ENCODE results near the gene PDGFA.

DNA sequence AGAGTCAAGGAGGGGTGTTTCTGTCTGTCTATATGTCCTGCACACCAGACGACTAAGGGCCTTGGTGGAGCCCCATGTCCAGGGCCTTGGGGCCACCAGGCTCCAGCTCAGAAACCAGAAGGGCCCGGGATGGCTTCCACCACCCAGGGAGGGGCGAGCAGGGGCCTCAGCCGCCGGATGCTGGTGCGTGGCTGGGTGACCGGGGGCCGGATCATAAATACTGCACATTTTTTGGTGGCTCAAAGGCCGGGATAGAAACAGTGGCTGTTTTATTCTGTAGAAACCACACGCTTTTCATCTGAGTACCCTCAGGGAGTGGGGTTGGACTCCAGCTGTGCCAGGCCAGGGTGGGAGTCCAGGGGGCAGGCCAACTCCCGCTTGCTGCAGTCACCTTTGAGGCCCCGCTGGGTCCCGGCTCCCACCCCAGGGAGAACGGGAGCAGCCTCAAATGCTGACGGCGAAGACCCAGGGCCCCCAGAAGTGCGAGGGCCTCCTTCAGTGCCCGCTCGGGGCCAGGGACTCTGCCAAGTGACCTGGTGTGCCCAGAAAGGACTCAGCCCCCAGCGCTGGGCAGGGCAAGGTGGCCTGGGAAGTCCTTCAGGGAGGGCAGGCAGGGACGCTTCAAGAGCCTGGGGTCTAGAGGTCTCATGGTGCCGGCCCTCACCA lies 28.2 kb downstream of the PDGFA start:
- TF ChIP-seq, protein P1, sequence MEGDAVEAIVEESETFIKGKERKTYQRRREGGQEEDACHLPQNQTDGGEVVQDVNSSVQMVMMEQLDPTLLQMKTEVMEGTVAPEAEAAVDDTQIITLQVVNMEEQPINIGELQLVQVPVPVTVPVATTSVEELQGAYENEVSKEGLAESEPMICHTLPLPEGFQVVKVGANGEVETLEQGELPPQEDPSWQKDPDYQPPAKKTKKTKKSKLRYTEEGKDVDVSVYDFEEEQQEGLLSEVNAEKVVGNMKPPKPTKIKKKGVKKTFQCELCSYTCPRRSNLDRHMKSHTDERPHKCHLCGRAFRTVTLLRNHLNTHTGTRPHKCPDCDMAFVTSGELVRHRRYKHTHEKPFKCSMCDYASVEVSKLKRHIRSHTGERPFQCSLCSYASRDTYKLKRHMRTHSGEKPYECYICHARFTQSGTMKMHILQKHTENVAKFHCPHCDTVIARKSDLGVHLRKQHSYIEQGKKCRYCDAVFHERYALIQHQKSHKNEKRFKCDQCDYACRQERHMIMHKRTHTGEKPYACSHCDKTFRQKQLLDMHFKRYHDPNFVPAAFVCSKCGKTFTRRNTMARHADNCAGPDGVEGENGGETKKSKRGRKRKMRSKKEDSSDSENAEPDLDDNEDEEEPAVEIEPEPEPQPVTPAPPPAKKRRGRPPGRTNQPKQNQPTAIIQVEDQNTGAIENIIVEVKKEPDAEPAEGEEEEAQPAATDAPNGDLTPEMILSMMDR (IDR thresholded peaks at IDR 0.05; ENCODE audit: low read depth, low read length, poor library complexity, severe bottlenecking): no peak
- no peak for TF ChIP-seq EZH2phosphoT487 (IDR thresholded peaks at IDR 0.05; ENCODE audit: borderline replicate concordance, low read length)

Measured in DOHH2 (cell line).